B cell (primary cell): ENCODE measurements around the gene ZP1. TPM values are rescaled to one million over a fixed set of nuclear protein-coding genes. Genes with fewer than 3 reads are reported as not detected.

Experiments
- ATAC-seq: fragments of 200-7000 bp; cut with Tn5 transposase; one replicate; pipeline ENCODE4 v1.10.0; 2021; ENCODE audit warnings: low read depth, mild to moderate bottlenecking, moderate number of reproducible peaks, moderate library complexity
- CTCF ChIA-PET: fragments of 350-600 bp; sonication (Branson Sonifier 250); formaldehyde crosslinking; loops from one replicate; lab custom pipeline; 2021; ENCODE audit warnings: antibody characterized with exemption, inconsistent platforms; lab: Charles Lee
- POLR2A ChIA-PET: fragments of 350-600 bp; sonication (Branson Sonifier 250); formaldehyde crosslinking; loops from one replicate; lab custom pipeline; 2021; ENCODE audit warnings: antibody characterized with exemption; lab: Charles Lee
- DNase-seq: peaks from one replicate; pipeline ENCODE4 v3.0.0; 2013
- H2AFZ ChIP-seq: 2 replicates; pipeline ENCODE4 v1.6.1; 2012; ENCODE audit warnings: mild to moderate bottlenecking, low read depth, low read length; ENCODE audit not compliant: insufficient read depth, poor library complexity, severe bottlenecking
- H3K27ac ChIP-seq, 2 donors: 1 replicate in 1 of 2; 2 replicates in 1 of 2; pipeline ENCODE4 v1.5.1; 2012 to 2013; ENCODE audit warnings: low read length in 2 of 2, mild to moderate bottlenecking in 2 of 2, moderate library complexity in 1 of 2
- H3K27me3 ChIP-seq, 4 experiments: fragments of 200-600 bp in 1 of 4; sonication (generic) in 1 of 4; replicated peaks in 1 of 4; 1 replicate in 2 of 4; 2 replicates in 2 of 4; pipeline versions ENCODE4 v1.6.1 to v1.7.0; 2013 to 2016; ENCODE audit warnings: low read length in 3 of 4, mild to moderate bottlenecking in 2 of 4, mixed read lengths in 1 of 4, moderate library complexity in 1 of 4; ENCODE audit not compliant: insufficient read depth in 4 of 4, control insufficient read depth in 3 of 4; ENCODE audit errors: control extremely low read depth in 1 of 4
- H3K36me3 ChIP-seq, 2 experiments: replicated peaks in 1 of 2; 1 replicate in 1 of 2; 2 replicates in 1 of 2; pipeline versions ENCODE4 v1.6.1 to v1.7.1; 2013; ENCODE audit warnings: low read length in 1 of 2; ENCODE audit not compliant: insufficient read depth in 2 of 2, control insufficient read depth in 1 of 2; ENCODE audit errors: control extremely low read depth in 1 of 2, extremely low read depth in 1 of 2
- H3K4me1 ChIP-seq, 2 donors: fragments of 200-600 bp in 1 of 2; sonication (generic) in 1 of 2; 1 replicate in 1 of 2; 2 replicates in 1 of 2; pipeline versions ENCODE4 v1.5.1 to v1.6.1; 2013 to 2017; ENCODE audit warnings: low read length in 2 of 2; ENCODE audit not compliant: control insufficient read depth in 2 of 2, insufficient read depth in 2 of 2
- H3K4me2 ChIP-seq: replicated peaks from 2 replicates; pipeline ENCODE3; 2012; ENCODE audit warnings: mild to moderate bottlenecking, low read depth, low read length; ENCODE audit not compliant: poor library complexity, severe bottlenecking
- H3K4me3 ChIP-seq, 5 experiments: fragments of 200-600 bp in 1 of 5; sonication (generic) in 1 of 5; 1 replicate in 3 of 5; 2 replicates in 2 of 5; pipeline versions ENCODE4 v1.5.1 to v1.7.0; 2011 to 2016; ENCODE audit warnings: low read length in 4 of 5, mild to moderate bottlenecking in 4 of 5, low read depth in 2 of 5, control low read depth in 1 of 5, moderate library complexity in 1 of 5; ENCODE audit not compliant: insufficient read depth in 1 of 5; ENCODE audit errors: control extremely low read depth in 1 of 5, extremely low read depth in 1 of 5
- H3K79me2 ChIP-seq: fragments of 200-600 bp; sonication (generic); one replicate; pipeline ENCODE4 v1.6.0; 2016; ENCODE audit warnings: low read length; ENCODE audit not compliant: control insufficient read depth, insufficient read depth
- H3K9ac ChIP-seq: fragments of 200-600 bp; sonication (generic); 2 replicates; pipeline ENCODE4 v1.6.1; 2017; ENCODE audit warnings: mild to moderate bottlenecking, low read length, moderate library complexity
- H3K9me3 ChIP-seq, 3 donors: one replicate each; pipeline versions ENCODE4 v1.6.1 to v1.7.1; 2013; ENCODE audit warnings: low read length in 2 of 3; ENCODE audit not compliant: control insufficient read depth in 2 of 3, insufficient read depth in 1 of 3; ENCODE audit errors: control extremely low read depth in 1 of 3
- H4K20me1 ChIP-seq: 2 replicates; pipeline ENCODE4 v1.6.0; 2012; ENCODE audit warnings: mild to moderate bottlenecking, low read length; ENCODE audit not compliant: insufficient read depth, control insufficient read depth, poor library complexity, severe bottlenecking
- H3K27ac Mint-ChIP-seq: one replicate; pipeline ENCODE4 v1.8.0; 2021; ENCODE audit warnings: mixed read lengths
- H3K27me3 Mint-ChIP-seq: one replicate; pipeline ENCODE4 v1.8.0; 2021; ENCODE audit warnings: mixed read lengths
- H3K4me1 Mint-ChIP-seq: one replicate; pipeline ENCODE4 v1.8.0; 2021; ENCODE audit warnings: mixed read lengths
- H3K4me3 Mint-ChIP-seq: one replicate; pipeline ENCODE4 v1.8.0; 2021; ENCODE audit warnings: mixed read lengths
- H3K9me3 Mint-ChIP-seq: one replicate; pipeline ENCODE4 v1.8.0; 2022; ENCODE audit warnings: mixed read lengths; ENCODE audit not compliant: insufficient read depth
- EZH2 ChIP-seq: IDR thresholded peaks from 2 replicates; pipeline ENCODE4 v1.6.1; 2012; ENCODE audit warnings: borderline replicate concordance, low read depth, mild to moderate bottlenecking, moderate library complexity, low read length; ENCODE audit not compliant: insufficient read depth, poor library complexity, severe bottlenecking
- WGBS: methylation state at CpG from one replicate; pipeline ENCODE4 v1.1.5; 2013; ENCODE audit warnings: missing lambda C conversion rate; ENCODE audit not compliant: insufficient coverage; 5-methylcytosine and 5-hydroxymethylcytosine counted together
- intact Hi-C: fragments of 100-400 bp; cut with micrococcal nuclease; formaldehyde crosslinking; loops from one replicate; pipeline ENCODE4 v1.10.0; 2022
- polyA plus RNA-seq: library from polyadenylated mRNA; depleted of rRNA; stranded (reverse); fragments of >200 nt; gene quantifications from 2 replicates; pipeline ENCODE4 v1.2.3, GENCODE V29; 2012
- total RNA-seq, 2 donors: library from RNA; stranded (reverse); fragments of 120-200 nt in 1 of 2; gene quantifications; 1 replicate in 1 of 2; 2 replicates in 1 of 2; pipeline versions ENCODE4 v1.2.3 to v1.2.4, GENCODE V29; 2013 to 2022
- TF ChIP-seq, protein P1 (sequence below): fragments of 200-600 bp; IDR thresholded peaks from one replicate; pipeline ENCODE4 v1.8.0; 2022; ENCODE audit warnings: antibody characterized with exemption, mild to moderate bottlenecking

ZP1 gene
- total and polyA plus RNA-seq, 2 donors (not counting 1 experiment from before 2014, with no cell fraction given): 0.06 TPM; not detected in 1

DNA sequence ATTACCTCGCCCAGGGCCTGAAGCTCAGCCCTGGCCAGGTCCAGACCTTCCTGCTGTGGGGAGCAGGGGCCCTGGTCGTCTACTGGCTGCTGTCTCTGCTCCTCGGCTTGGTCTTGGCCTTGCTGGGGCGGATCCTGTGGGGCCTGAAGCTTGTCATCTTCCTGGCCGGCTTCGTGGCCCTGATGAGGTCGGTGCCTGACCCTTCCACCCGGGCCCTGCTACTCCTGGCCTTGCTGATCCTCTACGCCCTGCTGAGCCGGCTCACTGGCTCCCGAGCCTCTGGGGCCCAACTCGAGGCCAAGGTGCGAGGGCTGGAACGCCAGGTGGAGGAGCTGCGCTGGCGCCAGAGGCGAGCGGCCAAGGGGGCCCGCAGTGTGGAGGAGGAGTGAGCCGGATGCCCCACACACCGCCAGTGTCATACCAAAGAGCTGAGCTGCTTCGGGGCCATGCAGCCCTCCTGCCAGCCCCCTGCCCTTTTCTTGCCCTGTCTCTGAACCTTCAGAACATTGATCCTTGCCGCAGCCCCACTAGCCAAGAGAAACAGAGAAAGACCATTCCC, 54.5 kb downstream of the ZP1 start:
- DNase-seq (no peak), ATAC-seq (no peak)
- Mint-ChIP-seq H3K27me3 (peaks cover 7% of the 10 kb centered on the region), H3K27ac (no peak overlapping the region), H3K4me1 (peaks cover 57% of the 10 kb centered on the region), H3K9me3 (no peaks in the 10 kb centered on the region), H3K4me3 (no peak overlapping the region)
- H3K79me2 ChIP-seq: peaks cover 43% of the 10 kb centered on the region
- no peak overlapping the region for H2AFZ ChIP-seq
- ChIA-PET CTCF (interaction anchor here (1.8 to 11.8 kb wide), 2 partner anchors 19 to 23 kb away, joined by 4 to 129 read pairs; partner anchors contain the start of gene PRPF19), POLR2A (interaction anchor here (0.6 to 1.1 kb wide), 2 partner anchors 10 to 159 kb away, joined by 3 to 11 read pairs; no protein-coding TSS in a partner anchor)
- peaks cover 0 to 30% (median 7%) of the 10 kb centered on the region in 4 experiments for H3K27me3 ChIP-seq
- intact Hi-C loops: no loop called here
- peaks cover 0 to 4% (median 0%) of the 10 kb centered on the region in 3 donors for H3K9me3 ChIP-seq
- 96% methylated on average over 23 of the region's 23 CpGs for WGBS
- no peak overlapping the region for H3K4me2 ChIP-seq
- H4K20me1 ChIP-seq: peaks cover 73% of the 10 kb centered on the region
- H3K4me3 ChIP-seq: no peak overlapping the region
- H3K9ac ChIP-seq: no peak overlapping the region
- H3K27ac ChIP-seq: no peak overlapping the region
- H3K36me3 ChIP-seq: peaks cover 0 to 38% of the 10 kb centered on the region in 2 experiments
- TF ChIP-seq, protein P1, sequence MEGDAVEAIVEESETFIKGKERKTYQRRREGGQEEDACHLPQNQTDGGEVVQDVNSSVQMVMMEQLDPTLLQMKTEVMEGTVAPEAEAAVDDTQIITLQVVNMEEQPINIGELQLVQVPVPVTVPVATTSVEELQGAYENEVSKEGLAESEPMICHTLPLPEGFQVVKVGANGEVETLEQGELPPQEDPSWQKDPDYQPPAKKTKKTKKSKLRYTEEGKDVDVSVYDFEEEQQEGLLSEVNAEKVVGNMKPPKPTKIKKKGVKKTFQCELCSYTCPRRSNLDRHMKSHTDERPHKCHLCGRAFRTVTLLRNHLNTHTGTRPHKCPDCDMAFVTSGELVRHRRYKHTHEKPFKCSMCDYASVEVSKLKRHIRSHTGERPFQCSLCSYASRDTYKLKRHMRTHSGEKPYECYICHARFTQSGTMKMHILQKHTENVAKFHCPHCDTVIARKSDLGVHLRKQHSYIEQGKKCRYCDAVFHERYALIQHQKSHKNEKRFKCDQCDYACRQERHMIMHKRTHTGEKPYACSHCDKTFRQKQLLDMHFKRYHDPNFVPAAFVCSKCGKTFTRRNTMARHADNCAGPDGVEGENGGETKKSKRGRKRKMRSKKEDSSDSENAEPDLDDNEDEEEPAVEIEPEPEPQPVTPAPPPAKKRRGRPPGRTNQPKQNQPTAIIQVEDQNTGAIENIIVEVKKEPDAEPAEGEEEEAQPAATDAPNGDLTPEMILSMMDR: no peak
- TF ChIP-seq EZH2: no peak
- peaks cover 49 to 60% of the 10 kb centered on the region in 2 donors for H3K4me1 ChIP-seq

DNA sequence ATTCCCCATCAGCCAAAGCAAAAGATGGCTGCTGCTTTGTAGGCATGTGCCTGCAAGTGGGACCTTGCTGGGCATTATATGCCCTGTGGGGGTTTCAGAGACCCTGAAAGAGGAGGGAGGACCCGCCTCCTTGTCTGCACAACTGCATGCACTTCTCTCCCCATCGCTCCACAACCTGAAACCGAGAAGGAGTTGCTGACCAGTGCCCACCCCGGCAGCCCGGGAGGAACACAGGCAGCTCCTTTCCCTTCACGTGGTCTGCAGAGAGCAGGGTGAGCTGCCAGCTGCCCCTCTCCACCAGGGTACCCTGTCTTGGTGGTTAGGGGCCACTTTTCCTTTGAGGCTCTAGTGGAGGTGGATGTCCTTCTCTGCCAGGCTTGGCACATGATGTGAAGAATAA, 55.6 kb downstream of the ZP1 start:
- H3K27me3 Mint-ChIP-seq: peaks cover 7% of the 10 kb centered on the region
- WGBS: 97% methylated on average over 5 of the region's 6 CpGs
- ATAC-seq: no peak
- intact Hi-C loops: no loop called here
- Histone ChIP-seq H3K4me1 (peaks cover 44 to 51% of the 10 kb centered on the region in 2 donors), H3K36me3 (peaks cover 0 to 37% of the 10 kb centered on the region in 2 experiments), H3K27ac (no peak overlapping the region), H3K79me2 (peaks cover 32% of the 10 kb centered on the region), H3K4me2 (no peak overlapping the region), H2AFZ (no peak overlapping the region), H3K27me3 (peaks cover 0 to 30% (median 7%) of the 10 kb centered on the region in 4 experiments), H3K4me3 (no peak overlapping the region), H3K9me3 (peaks cover 0 to 4% (median 0%) of the 10 kb centered on the region in 3 donors), H4K20me1 (peaks cover 62% of the 10 kb centered on the region), H3K9ac (no peak overlapping the region)
- POLR2A ChIA-PET: interaction anchor here (1.6 kb wide), 1 partner anchor 8 kb away, joined by 4 read pairs; no protein-coding TSS in a partner anchor
- TF ChIP-seq, protein P1: no peak
- TF ChIP-seq EZH2: no peak
- peaks cover 47% of the 10 kb centered on the region for H3K4me1 Mint-ChIP-seq
- DNase-seq: no peak
- H3K27ac Mint-ChIP-seq: no peak overlapping the region
- CTCF ChIA-PET: interaction anchor here (1.7 kb wide), 1 partner anchor 8 kb away, joined by 9 read pairs; no protein-coding TSS in a partner anchor
- peak overlapping the region; percentile 54 for H3K4me3 Mint-ChIP-seq
- no peaks in the 10 kb centered on the region for H3K9me3 Mint-ChIP-seq
